ENCODE results near the gene NSDHL.

The NSDHL gene

GRCh38 chrX:152881289-152881688 is 50.4 kb downstream of the NSDHL start:
- no peak overlapping the region for H3K4me3 Mint-ChIP-seq
- peaks cover 33% of the 10 kb centered on the region for H3K4me1 Mint-ChIP-seq
- no peak for TF ChIP-seq CTCF (IDR thresholded peaks at IDR 0.05)
- no peak overlapping the region for H3K27ac Mint-ChIP-seq
- DNase-seq: no peak
- peaks cover 5% of the 10 kb centered on the region for H3K36me3 Mint-ChIP-seq (ENCODE audit: low read depth)
- peaks cover 12% of the 10 kb centered on the region for H3K27me3 Mint-ChIP-seq (ENCODE audit: low read depth, poor library complexity)
- H3K9me3 Mint-ChIP-seq: peaks cover 52% of the 10 kb centered on the region

- H3K36me3 Mint-ChIP-seq (ENCODE audit: low read depth): no peaks in the 10 kb centered on the region
- peaks cover 48% of the 10 kb centered on the region for H3K9me3 Mint-ChIP-seq
- H3K27ac Mint-ChIP-seq: peak overlapping the region; percentile 64
- H3K4me1 Mint-ChIP-seq: peaks cover 24% of the 10 kb centered on the region
- TF ChIP-seq CTCF (IDR thresholded peaks at IDR 0.05): no peak
- H3K4me3 Mint-ChIP-seq: no peak overlapping the region
- DNase-seq: no peak
- peaks cover 15% of the 10 kb centered on the region for H3K27me3 Mint-ChIP-seq (ENCODE audit: low read depth, poor library complexity)
Measured at GRCh38 chrX:152884171-152884570, 53.3 kb downstream of the NSDHL start.

- no peak for TF ChIP-seq CTCF (IDR thresholded peaks at IDR 0.05)
- Mint-ChIP-seq H3K36me3 (ENCODE audit: low read depth) (no peaks in the 10 kb centered on the region), H3K9me3 (peaks cover 56% of the 10 kb centered on the region), H3K4me1 (peaks cover 37% of the 10 kb centered on the region), H3K27me3 (ENCODE audit: low read depth, poor library complexity) (peaks cover 18% of the 10 kb centered on the region), H3K4me3 (no peak overlapping the region), H3K27ac (no peak overlapping the region)
- no peak for DNase-seq
Measured at GRCh38 chrX:152886716-152887115, 55.9 kb downstream of the NSDHL start.

GRCh38 chrX:152892499-152892898 is 61.6 kb downstream of the NSDHL start:
- Mint-ChIP-seq H3K27me3 (ENCODE audit: low read depth, poor library complexity) (peaks cover 9% of the 10 kb centered on the region), H3K9me3 (peaks cover 68% of the 10 kb centered on the region)

GRCh38 chrX:152892999-152893891 is 62.4 kb downstream of the NSDHL start:
- DNase-seq: no peak
- no peak for TF ChIP-seq CTCF (IDR thresholded peaks at IDR 0.05)
- Mint-ChIP-seq H3K27ac (no peak overlapping the region), H3K36me3 (ENCODE audit: low read depth) (no peaks in the 10 kb centered on the region), H3K4me1 (peaks cover 66% of the 10 kb centered on the region), H3K9me3 (peaks cover 65% of the 10 kb centered on the region), H3K4me3 (no peak overlapping the region), H3K27me3 (ENCODE audit: low read depth, poor library complexity) (peaks cover 9% of the 10 kb centered on the region)

More at GRCh38 chrX:152892499-152892898, 61.6 kb downstream of the NSDHL start:
- Mint-ChIP-seq H3K4me3 (no peak overlapping the region), H3K4me1 (peaks cover 67% of the 10 kb centered on the region), H3K27ac (no peak overlapping the region), H3K36me3 (ENCODE audit: low read depth) (no peaks in the 10 kb centered on the region)
- DNase-seq: no peak
- TF ChIP-seq CTCF (IDR thresholded peaks at IDR 0.05): no peak
